Prostate gland (tissue), 2 donors: ENCODE measurements around the gene DNAH9.

Experiments used
- CTCF ChIP-seq, 4 experiments: fragments of 200-600 bp in 2 of 4; fragments of 450-650 bp in 2 of 4; sonication (generic) in 2 of 4; IDR thresholded peaks; 1 replicate in 3 of 4; 2 replicates in 1 of 4; pipeline ENCODE4 v1.5.1; 2016 to 2019; ENCODE audit warnings: antibody characterized with exemption in 4 of 4, mild to moderate bottlenecking in 2 of 4, moderate library complexity in 2 of 4
- POLR2A ChIP-seq: fragments of 450-650 bp; IDR thresholded peaks from one replicate; pipeline ENCODE4 v1.6.1; 2016; ENCODE audit warnings: antibody characterized with exemption, mild to moderate bottlenecking
- POLR2AphosphoS5 ChIP-seq: sonication (generic); formaldehyde crosslinking; IDR thresholded peaks from one replicate; pipeline ENCODE4 v1.6.1; 2017; ENCODE audit warnings: antibody characterized with exemption

DNA sequence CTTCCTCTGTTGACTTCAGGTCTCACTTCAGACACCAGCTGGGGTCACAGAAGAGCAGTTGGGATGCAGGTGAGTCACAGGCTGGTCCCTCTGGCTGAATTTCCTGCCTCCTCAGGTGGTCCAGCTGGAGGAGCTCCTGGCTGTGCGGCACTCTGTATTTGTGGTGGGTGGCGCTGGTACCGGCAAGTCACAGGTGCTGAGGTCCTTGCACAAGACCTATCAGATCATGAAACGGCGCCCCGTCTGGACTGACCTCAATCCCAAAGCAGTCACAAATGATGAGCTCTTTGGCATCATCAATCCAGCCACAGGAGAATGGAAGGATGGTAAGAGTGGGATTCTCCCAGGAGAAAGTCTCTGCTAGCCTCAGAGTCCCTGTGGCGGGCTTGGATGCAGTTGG lies 149.2 kb downstream of the DNAH9 start:
- TF ChIP-seq CTCF (IDR thresholded peaks at IDR 0.05) (no peak), POLR2AphosphoS5 (no peak), POLR2A (no peak)
